GM19351 (cell line): Measurements from ENCODE around the gene GRAMD2A.
"Not testable (repeated sequence)": the region's sequence is repeated elsewhere in the genome, so short reads cannot be mapped to it uniquely, and the experiment has no call there.

Experiments
- ATAC-seq: cut with Tn5 transposase; IDR thresholded peaks from one replicate; pipeline ENCODE4 v1.9.1; 2021; ENCODE audit warnings: mild to moderate bottlenecking, moderate library complexity; ENCODE audit not compliant: unreplicated experiment

GRAMD2A gene

GRCh38 chr15:72189250-72189902, 8.2 kb downstream of the GRAMD2A start:
- ATAC-seq: no peak

GRCh38 chr15:72184165-72184811, 13.3 kb downstream of the GRAMD2A start:
- no peak for ATAC-seq

GRCh38 chr15:72183781-72184164, 13.8 kb downstream of the GRAMD2A start:
- no peak for ATAC-seq

GRCh38 chr15:72182673-72183072, 14.9 kb downstream of the GRAMD2A start:
- no peak for ATAC-seq

- ATAC-seq: no peak
These were observed 15.3 kb downstream of the GRAMD2A start for GRCh38 chr15:72182244-72182643.

- ATAC-seq: no peak
These were observed 16.7 kb downstream of the GRAMD2A start for GRCh38 chr15:72180761-72181324.

GRCh38 chr15:72179950-72180581, 17.5 kb downstream of the GRAMD2A start:
- ATAC-seq: no peak

GRCh38 chr15:72178976-72179585, 18.5 kb downstream of the GRAMD2A start:
- no peak for ATAC-seq

- no peak for ATAC-seq
These were observed 20.8 kb downstream of the GRAMD2A start for GRCh38 chr15:72176743-72177142.

- no peak for ATAC-seq
These were observed 21.4 kb downstream of the GRAMD2A start for GRCh38 chr15:72176159-72176558.

GRCh38 chr15:72175186-72176044, 22.2 kb downstream of the GRAMD2A start:
- no peak for ATAC-seq

- ATAC-seq: no peak
These were observed 22.9 kb downstream of the GRAMD2A start for GRCh38 chr15:72174551-72175165.

- no peak for ATAC-seq
These were observed 23.6 kb downstream of the GRAMD2A start for GRCh38 chr15:72173864-72174550.

GRCh38 chr15:72173401-72173800, 24.2 kb downstream of the GRAMD2A start:
- ATAC-seq: no peak

GRCh38 chr15:72172796-72173195, 24.8 kb downstream of the GRAMD2A start:
- ATAC-seq: no peak

GRCh38 chr15:72171978-72172377, 25.6 kb downstream of the GRAMD2A start:
- ATAC-seq: not testable (repeated sequence)

- no peak for ATAC-seq
These were observed 26.9 kb downstream of the GRAMD2A start for GRCh38 chr15:72170691-72171090.

GRCh38 chr15:72169921-72170611, 27.5 kb downstream of the GRAMD2A start:
- ATAC-seq: no peak
